DMS153 treated with DMSO at 0.1 percent for 48 hours (cell line): ENCODE data around the gene ZFYVE9.
"Not testable (repeated sequence)": the region's sequence is repeated elsewhere in the genome, so short reads cannot be mapped to it uniquely, and the experiment has no call there.

Source experiments
- DNase-seq: peaks from one replicate; lab custom pipeline; 2025; ENCODE audit not compliant: unreplicated experiment; lab: John Stamatoyannopoulos, UW

Gene ZFYVE9, protein sequence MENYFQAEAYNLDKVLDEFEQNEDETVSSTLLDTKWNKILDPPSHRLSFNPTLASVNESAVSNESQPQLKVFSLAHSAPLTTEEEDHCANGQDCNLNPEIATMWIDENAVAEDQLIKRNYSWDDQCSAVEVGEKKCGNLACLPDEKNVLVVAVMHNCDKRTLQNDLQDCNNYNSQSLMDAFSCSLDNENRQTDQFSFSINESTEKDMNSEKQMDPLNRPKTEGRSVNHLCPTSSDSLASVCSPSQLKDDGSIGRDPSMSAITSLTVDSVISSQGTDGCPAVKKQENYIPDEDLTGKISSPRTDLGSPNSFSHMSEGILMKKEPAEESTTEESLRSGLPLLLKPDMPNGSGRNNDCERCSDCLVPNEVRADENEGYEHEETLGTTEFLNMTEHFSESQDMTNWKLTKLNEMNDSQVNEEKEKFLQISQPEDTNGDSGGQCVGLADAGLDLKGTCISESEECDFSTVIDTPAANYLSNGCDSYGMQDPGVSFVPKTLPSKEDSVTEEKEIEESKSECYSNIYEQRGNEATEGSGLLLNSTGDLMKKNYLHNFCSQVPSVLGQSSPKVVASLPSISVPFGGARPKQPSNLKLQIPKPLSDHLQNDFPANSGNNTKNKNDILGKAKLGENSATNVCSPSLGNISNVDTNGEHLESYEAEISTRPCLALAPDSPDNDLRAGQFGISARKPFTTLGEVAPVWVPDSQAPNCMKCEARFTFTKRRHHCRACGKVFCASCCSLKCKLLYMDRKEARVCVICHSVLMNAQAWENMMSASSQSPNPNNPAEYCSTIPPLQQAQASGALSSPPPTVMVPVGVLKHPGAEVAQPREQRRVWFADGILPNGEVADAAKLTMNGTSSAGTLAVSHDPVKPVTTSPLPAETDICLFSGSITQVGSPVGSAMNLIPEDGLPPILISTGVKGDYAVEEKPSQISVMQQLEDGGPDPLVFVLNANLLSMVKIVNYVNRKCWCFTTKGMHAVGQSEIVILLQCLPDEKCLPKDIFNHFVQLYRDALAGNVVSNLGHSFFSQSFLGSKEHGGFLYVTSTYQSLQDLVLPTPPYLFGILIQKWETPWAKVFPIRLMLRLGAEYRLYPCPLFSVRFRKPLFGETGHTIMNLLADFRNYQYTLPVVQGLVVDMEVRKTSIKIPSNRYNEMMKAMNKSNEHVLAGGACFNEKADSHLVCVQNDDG (N-terminal part only)

GRCh38 chr1:52141513-52142219 is at the start of gene ZFYVE9:
TSS of gene ZFYVE9 (plus strand) at chr1:52142089. CDS start at chr1:52233207, 91,118 bp downstream.
- DNase-seq: peak; percentile 61

DNA sequence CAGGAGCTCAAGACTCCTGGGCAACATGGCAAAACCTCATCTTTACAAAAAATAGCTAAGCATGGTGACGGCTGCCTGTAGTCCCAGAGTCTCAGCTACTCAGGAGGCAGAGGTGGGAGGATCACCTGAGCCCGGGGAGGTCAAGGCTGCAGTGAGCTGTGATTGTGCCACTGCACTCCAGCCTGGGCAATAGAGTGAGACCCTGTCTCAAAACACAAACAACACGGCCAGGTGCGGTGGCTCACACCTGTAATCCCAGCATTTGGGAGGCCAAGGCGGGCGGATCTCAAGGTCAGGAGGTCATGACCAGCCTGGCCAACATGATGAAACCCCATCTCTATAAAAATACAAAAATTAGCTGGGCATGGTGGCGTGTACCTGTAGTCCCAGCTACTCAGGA is 47.6 kb upstream of the ZFYVE9 start:
- not testable (repeated sequence) for DNase-seq

GRCh38 chr1:52096216-52096615 is 45.7 kb upstream of the ZFYVE9 start:
- DNase-seq: no peak

GRCh38 chr1:52098139-52098871 is 43.6 kb upstream of the ZFYVE9 start:
- DNase-seq: no peak

DNA sequence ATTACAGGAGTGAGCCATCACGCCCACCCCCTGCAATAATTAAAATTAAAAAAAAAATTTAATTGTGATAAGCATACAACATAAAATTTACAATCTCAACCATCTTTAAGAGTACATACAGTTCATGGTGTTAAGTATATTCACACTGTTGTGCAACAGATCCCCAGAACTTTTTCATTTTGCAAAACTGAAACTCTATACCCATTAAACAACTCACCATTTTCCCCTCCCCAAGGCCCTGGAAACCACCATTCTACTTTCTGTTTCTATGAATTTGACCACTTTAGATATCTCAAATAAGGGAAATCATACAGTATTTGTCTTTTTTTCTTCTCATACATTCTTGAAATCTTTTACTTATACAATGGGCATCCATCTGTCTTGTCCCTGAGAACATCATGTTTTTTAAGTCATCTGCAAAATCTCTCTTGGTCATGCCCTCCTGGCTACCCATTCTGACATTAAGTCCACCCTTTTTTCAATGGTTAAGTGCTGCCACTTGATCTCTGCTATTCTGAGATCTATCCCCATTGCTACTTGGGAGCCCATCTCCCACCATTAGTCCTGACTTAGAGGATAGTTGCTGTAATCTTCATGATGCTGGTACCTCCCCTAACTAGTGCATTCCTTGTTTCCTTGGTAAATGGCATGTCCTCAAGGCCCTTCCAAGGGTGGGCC is 39.4 kb upstream of the ZFYVE9 start:
- DNase-seq: no peak

DNA sequence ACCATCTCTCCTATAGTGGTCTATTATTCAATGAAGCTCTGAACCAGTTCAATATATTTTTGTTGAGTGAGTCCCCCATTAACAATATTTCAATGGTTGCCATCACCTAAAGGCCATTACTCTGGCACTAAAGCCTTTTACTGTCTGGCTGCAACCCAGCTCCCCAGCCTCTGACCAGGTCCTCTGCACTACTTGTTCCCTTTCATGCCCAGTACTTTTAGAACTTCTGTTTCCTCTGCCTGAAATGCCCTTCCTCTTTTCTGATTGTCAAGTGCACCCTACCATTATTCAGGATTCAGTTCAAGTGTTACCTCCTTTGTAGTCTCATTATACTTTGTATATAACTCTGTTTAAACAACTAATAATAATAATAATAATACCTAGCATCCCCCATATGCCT is 30.4 kb upstream of the ZFYVE9 start:
- DNase-seq: no peak

- DNase-seq: no peak
These were observed 29.4 kb upstream of the ZFYVE9 start for GRCh38 chr1:52112489-52112888.

- DNase-seq: no peak
These were observed 22.4 kb upstream of the ZFYVE9 start for GRCh38 chr1:52119301-52120079.

GRCh38 chr1:52122384-52122783 is 19.5 kb upstream of the ZFYVE9 start:
- DNase-seq: no peak

DNA sequence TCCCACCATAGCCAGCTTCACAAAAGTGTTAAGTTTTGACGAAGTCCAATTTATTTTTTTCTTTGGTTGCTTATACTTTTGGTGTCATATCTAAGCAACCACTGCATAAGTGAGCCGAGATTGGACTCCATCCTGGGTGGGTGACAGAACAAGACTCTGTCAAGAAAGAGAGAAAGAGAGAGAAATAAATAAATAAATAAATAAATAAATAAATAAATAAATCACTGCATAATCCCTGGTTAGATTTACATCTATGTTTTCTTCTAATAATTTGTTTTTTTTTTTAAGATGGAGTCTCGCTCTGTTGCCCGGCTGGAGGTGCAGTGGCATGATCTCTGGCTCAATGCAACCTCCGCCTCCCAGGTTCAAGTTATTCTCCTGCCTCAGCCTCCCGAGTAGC is 18.3 kb upstream of the ZFYVE9 start:
- DNase-seq: no peak

DNA sequence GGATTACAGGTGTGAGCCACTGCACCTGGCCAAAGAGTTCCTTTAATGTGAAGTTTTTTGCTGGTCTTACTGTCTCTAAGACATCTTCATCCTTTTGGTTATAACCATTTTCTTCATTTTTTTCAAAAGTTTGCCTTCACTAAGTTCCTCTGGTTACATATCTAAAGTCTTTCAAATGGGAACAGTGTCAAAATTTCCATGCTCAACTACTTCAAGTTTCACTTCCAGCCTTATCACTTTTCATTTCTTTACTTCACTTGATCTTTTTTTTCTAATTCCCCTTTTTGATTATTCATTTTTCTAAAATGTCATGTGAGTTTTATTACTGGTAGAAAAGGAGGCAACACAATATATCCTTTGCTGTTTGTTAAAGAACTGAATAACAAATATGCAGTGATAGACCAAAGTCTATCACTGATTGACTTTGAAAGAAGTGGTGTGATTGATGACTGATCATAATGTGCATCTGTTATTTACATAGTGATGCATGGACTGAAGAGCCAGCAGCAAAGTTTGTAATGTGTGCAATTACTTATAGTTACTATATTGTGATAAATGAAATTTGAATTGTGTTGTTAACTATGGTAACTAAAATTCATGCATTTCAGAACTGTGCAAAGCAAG is 16.0 kb upstream of the ZFYVE9 start:
- no peak for DNase-seq

DNA sequence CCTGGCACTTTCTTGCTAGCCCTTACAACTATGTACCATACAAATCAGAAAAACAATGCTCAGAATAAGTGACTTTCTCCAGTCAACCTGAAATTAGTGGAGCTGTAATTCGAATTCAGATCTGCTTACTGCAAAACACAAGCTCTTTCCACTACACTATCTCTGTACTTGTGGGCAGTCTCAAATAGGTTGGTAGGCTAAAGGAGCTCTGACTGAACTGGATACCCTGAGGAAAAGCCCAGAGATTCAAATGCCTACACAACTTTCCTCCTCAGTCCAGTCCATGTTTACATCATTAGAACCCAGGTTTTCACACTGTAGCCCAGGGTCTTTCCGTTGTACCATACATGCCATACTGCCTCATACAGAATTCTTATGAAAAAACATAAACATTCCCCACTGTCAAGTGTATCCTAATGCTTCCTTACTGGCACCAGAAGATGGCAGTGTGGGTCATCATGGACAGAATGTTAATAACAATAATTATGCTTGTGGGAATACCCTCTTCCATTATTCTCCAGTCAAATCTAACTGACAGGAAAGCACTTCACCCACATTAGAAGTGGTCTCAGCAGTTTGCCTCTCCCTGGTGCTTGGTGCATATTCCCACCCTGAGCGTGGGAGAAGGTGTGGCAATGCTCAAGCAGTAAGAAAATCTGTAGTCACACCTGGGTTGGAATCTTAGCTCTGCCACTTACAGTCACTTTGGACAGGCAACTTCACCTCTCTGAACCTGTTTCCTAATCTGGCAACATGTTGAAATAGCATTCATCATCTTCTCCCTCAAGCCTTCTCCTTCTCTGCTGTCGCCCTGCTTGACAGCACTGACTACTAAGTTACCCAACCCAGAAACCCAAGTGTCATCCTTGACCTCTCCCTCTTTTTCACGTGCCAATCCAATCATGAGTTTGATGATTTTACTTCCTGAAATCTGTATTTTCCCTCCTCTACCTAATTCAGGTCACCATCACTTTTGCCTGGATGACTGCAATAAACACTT is 14.4 kb upstream of the ZFYVE9 start:
- DNase-seq: peak; percentile 24

DNA sequence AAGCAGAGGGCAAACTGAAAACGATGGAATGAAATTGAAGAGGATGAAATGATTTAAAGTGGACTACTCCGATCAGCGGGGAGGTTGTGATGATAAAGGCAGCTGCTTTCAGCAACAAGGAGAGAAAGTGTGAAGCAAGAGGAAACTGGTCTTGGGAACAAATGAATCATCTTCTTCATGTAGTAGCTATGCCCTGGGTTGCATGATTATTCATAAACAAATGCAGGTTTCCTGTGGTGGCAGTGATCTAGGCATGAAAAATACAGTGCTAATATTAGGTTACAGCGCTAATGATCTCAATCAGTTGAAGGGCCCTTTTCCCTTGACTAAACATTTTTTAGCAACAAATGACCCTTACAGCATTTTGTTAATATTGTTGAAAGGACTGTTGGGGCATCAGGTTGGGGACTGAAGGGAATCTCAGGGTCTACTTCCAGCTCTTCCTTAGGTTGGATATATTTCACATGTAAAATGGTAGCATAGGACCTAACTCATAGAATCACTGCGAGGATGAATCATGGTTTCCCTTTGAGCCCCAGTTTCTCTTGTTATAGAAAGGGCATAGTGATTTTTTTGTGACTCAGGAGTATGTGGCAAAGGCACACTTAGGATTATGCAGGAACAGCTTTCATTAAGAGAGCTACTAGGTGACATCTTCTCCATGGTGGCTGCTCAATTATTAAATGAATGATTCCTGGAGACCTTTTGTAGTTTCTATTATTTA is 1.9 kb upstream of the ZFYVE9 start:
- no peak for DNase-seq

- no peak for DNase-seq
These were observed 1.0 kb upstream of the ZFYVE9 start for GRCh38 chr1:52140633-52141512.
